Urothelium cell line (cell line): ENCODE data around the gene C10orf53.

Experiments
- DNase-seq: peaks from one replicate; pipeline ENCODE4 v3.0.0; 2011; ENCODE audit warnings: low spot score, mixed read lengths
- FAIRE-seq: peaks from 2 replicates; lab custom pipeline; 2011; peaks lifted over from hg19 to GRCh38; lab: Jason Lieb, UNC

The C10orf53 gene

GRCh38 chr10:49679480-49679893 lies at the start of gene C10orf53:
Gene C10orf53 (plus strand): TSS chr10:49679651. CDS start chr10:49679698, 47 bp downstream.
- DNase-seq = peak; percentile 80

GRCh38 chr10:49631975-49632374 lies 47.5 kb upstream of the C10orf53 start:
- no peak for FAIRE-seq
- no peak for DNase-seq

More at GRCh38 chr10:49679480-49679893, at the start of gene C10orf53:
- FAIRE-seq = peak; percentile 72

GRCh38 chr10:49632406-49633317 lies 46.8 kb upstream of the C10orf53 start:
- FAIRE-seq = peak; percentile 58
- DNase-seq = peak; percentile 50

GRCh38 chr10:49633327-49634068 lies 46.0 kb upstream of the C10orf53 start:
- FAIRE-seq (no peak), DNase-seq (no peak)

GRCh38 chr10:49634069-49634660 lies 45.3 kb upstream of the C10orf53 start:
- no peak for FAIRE-seq
- no peak for DNase-seq

- FAIRE-seq (no peak), DNase-seq (no peak)
Observed at GRCh38 chr10:49642311-49642710, 37.1 kb upstream of the C10orf53 start.

GRCh38 chr10:49643241-49644034 lies 36.0 kb upstream of the C10orf53 start:
- FAIRE-seq = no peak

GRCh38 chr10:49644035-49644646 lies 35.3 kb upstream of the C10orf53 start:
- no peak for DNase-seq
- no peak for FAIRE-seq

More at GRCh38 chr10:49643241-49644034, 36.0 kb upstream of the C10orf53 start:
- no peak for DNase-seq

- no peak for DNase-seq
- FAIRE-seq = no peak
Observed at GRCh38 chr10:49645417-49645816, 34.0 kb upstream of the C10orf53 start.

- DNase-seq (no peak), FAIRE-seq (no peak)
Observed at GRCh38 chr10:49645871-49646870, 33.3 kb upstream of the C10orf53 start.

GRCh38 chr10:49647554-49647953 lies 31.9 kb upstream of the C10orf53 start:
- FAIRE-seq (no peak), DNase-seq (no peak)

- FAIRE-seq = no peak
- DNase-seq = no peak
Observed at GRCh38 chr10:49647985-49648795, 31.3 kb upstream of the C10orf53 start.

- DNase-seq (no peak), FAIRE-seq (no peak)
Observed at GRCh38 chr10:49649294-49649693, 30.2 kb upstream of the C10orf53 start.

- DNase-seq (no peak), FAIRE-seq (no peak)
Observed at GRCh38 chr10:49649936-49650723, 29.3 kb upstream of the C10orf53 start.

GRCh38 chr10:49650724-49651034 lies 28.8 kb upstream of the C10orf53 start:
- DNase-seq (no peak), FAIRE-seq (no peak)

- DNase-seq (no peak), FAIRE-seq (no peak)
Observed at GRCh38 chr10:49651039-49651835, 28.2 kb upstream of the C10orf53 start.

- DNase-seq (no peak), FAIRE-seq (no peak)
Observed at GRCh38 chr10:49651917-49652316, 27.5 kb upstream of the C10orf53 start.
